Endothelial cell of umbilical vein (primary cell): ENCODE data around the gene USH2A. TPM values are rescaled to one million over a fixed set of nuclear protein-coding genes. Genes with fewer than 3 reads are reported as not detected.

ENCODE experiments used
- BruUV-seq: library from RNA; stranded (reverse); fragments of 400-500 nt; replicated peaks from 2 replicates; lab custom pipeline; 2021; lab: Mats Ljungman, UMichigan
- CTCF ChIA-PET: fragments of 300-600, 350-600 bp; sonication (Branson Sonifier 250); formaldehyde crosslinking; loops from one replicate; lab custom pipeline; 2021; ENCODE audit warnings: antibody characterized with exemption, inconsistent platforms; lab: Charles Lee
- POLR2A ChIA-PET: fragments of 300-600, 350-600 bp; sonication (Branson Sonifier 250); formaldehyde crosslinking; loops from one replicate; lab custom pipeline; 2021; ENCODE audit warnings: antibody characterized with exemption, inconsistent platforms; lab: Charles Lee
- DNase-seq: peaks from one replicate; pipeline ENCODE4 v3.0.0-alpha.2; 2011; ENCODE audit warnings: low read depth, low spot score
- FAIRE-seq: peaks from 2 replicates; lab custom pipeline; 2011; peaks lifted over from hg19 to GRCh38; lab: Jason Lieb, UNC
- H2AFZ ChIP-seq: 2 replicates; pipeline ENCODE4 v1.6.0; 2012; ENCODE audit warnings: low read depth, low read length, control low read depth, inconsistent platforms
- H3K27ac ChIP-seq: 2 replicates; pipeline ENCODE4 v1.5.1; 2011; ENCODE audit warnings: low read depth, mild to moderate bottlenecking, control low read depth, low read length, moderate library complexity; ENCODE audit not compliant: insufficient read depth
- H3K27me3 ChIP-seq, 2 experiments: 2 replicates each; pipeline versions ENCODE4 v1.6.0 to v1.6.1; 2011; ENCODE audit warnings: low read length in 2 of 2, mixed read lengths in 1 of 2; ENCODE audit not compliant: control insufficient read depth in 2 of 2, insufficient read depth in 2 of 2
- H3K36me3 ChIP-seq, 2 experiments: 2 replicates in 1 of 2; 3 replicates in 1 of 2; pipeline ENCODE4 v1.5.1; 2011; ENCODE audit warnings: low read length in 2 of 2, mild to moderate bottlenecking in 1 of 2, moderate library complexity in 1 of 2; ENCODE audit not compliant: control insufficient read depth in 2 of 2, insufficient read depth in 2 of 2; ENCODE audit errors: extremely low read depth in 1 of 2
- H3K4me1 ChIP-seq: 3 replicates; pipeline ENCODE4 v1.5.1; 2011; ENCODE audit warnings: mild to moderate bottlenecking, low read length; ENCODE audit not compliant: control insufficient read depth, insufficient read depth; ENCODE audit errors: extremely low read depth
- H3K4me2 ChIP-seq: 2 replicates; pipeline ENCODE4 v1.6.1; 2011; ENCODE audit warnings: low read length, control low read depth, mixed read lengths; ENCODE audit not compliant: insufficient read depth
- H3K4me3 ChIP-seq, 3 experiments: fragments of 200-600 bp in 1 of 3; sonication (generic), shearing (Covaris generic) in 1 of 3; replicated peaks in 1 of 3; 2 replicates each; pipeline ENCODE4 v1.5.1; 2011 to 2016; ENCODE audit warnings: control low read depth in 3 of 3, low read length in 3 of 3, mild to moderate bottlenecking in 2 of 3, inconsistent platforms in 1 of 3, low read depth in 1 of 3, moderate library complexity in 1 of 3; ENCODE audit not compliant: insufficient read depth in 1 of 3
- H3K79me2 ChIP-seq: 2 replicates; pipeline ENCODE4 v1.6.0; 2012; ENCODE audit warnings: low read length, inconsistent platforms; ENCODE audit not compliant: control insufficient read depth, insufficient read depth
- H3K9ac ChIP-seq: replicated peaks from 2 replicates; pipeline ENCODE3; 2011; ENCODE audit warnings: low read length, control low read depth; ENCODE audit not compliant: insufficient read depth; ENCODE audit errors: extremely low read depth
- H3K9me1 ChIP-seq: replicated peaks from 3 replicates; pipeline ENCODE4 v1.6.0; 2011; ENCODE audit warnings: mild to moderate bottlenecking, low read length; ENCODE audit not compliant: control insufficient read depth, insufficient read depth; ENCODE audit errors: extremely low read depth
- H3K9me3 ChIP-seq: replicated peaks from 2 replicates; pipeline ENCODE4 v1.5.1; 2012; ENCODE audit warnings: low read length, inconsistent platforms; ENCODE audit not compliant: control insufficient read depth, insufficient read depth
- H4K20me1 ChIP-seq: replicated peaks from 2 replicates; pipeline ENCODE3; 2011; ENCODE audit warnings: mild to moderate bottlenecking, low read length; ENCODE audit not compliant: control insufficient read depth, insufficient read depth; ENCODE audit errors: extremely low read depth
- CTCF ChIP-seq, 2 donors: IDR thresholded peaks; 1 replicate in 1 of 2; 2 replicates in 1 of 2; pipeline ENCODE4 v1.5.1; 2011; ENCODE audit warnings: low read length in 2 of 2, mild to moderate bottlenecking in 2 of 2, moderate library complexity in 2 of 2, control low read depth in 1 of 2, inconsistent platforms in 1 of 2, low read depth in 1 of 2; ENCODE audit not compliant: insufficient read depth in 1 of 2; ENCODE audit errors: extremely low read depth in 1 of 2
- EZH2 ChIP-seq: IDR thresholded peaks from 2 replicates; pipeline ENCODE4 v1.6.1; 2012; ENCODE audit warnings: borderline replicate concordance, low read depth, mild to moderate bottlenecking, moderate library complexity, low read length, inconsistent platforms; ENCODE audit not compliant: severe bottlenecking
- FOS ChIP-seq: IDR thresholded peaks from 2 replicates; pipeline ENCODE4 v1.6.1; 2011; ENCODE audit warnings: mild to moderate bottlenecking, low read length, moderate library complexity, borderline replicate concordance; ENCODE audit not compliant: insufficient read depth
- GATA2 ChIP-seq: IDR thresholded peaks from 2 replicates; pipeline ENCODE4 v1.7.0; 2011; ENCODE audit warnings: low read depth, mild to moderate bottlenecking, moderate library complexity, mixed read lengths, low read length; ENCODE audit not compliant: insufficient read length, insufficient read depth
- JUN ChIP-seq: IDR thresholded peaks from 2 replicates; pipeline ENCODE4 v1.6.1; 2011; ENCODE audit warnings: borderline replicate concordance, low read depth; ENCODE audit not compliant: insufficient read length, insufficient read depth
- MAX ChIP-seq: IDR thresholded peaks from 2 replicates; pipeline ENCODE4 v1.6.1; 2011; ENCODE audit not compliant: insufficient read depth, insufficient read length
- MYC ChIP-seq: IDR thresholded peaks from one replicate; pipeline ENCODE4 v1.6.1; 2011; ENCODE audit warnings: mild to moderate bottlenecking, low read depth, low read length
- POLR2A ChIP-seq: IDR thresholded peaks from 2 replicates; pipeline ENCODE4 v1.6.1; 2012; ENCODE audit warnings: low read depth, mild to moderate bottlenecking, control low read depth, low read length
- POLR2AphosphoS5 ChIP-seq: IDR thresholded peaks from 2 replicates; pipeline ENCODE4 v1.6.1; 2012; ENCODE audit warnings: low read depth, mild to moderate bottlenecking, control low read depth, low read length, moderate library complexity; ENCODE audit not compliant: insufficient read depth
- dilution Hi-C: fragments of 300-500 bp; cut with MboI; formaldehyde crosslinking; loops from one replicate; pipeline ENCODE4 v1.15.0; 2019; ENCODE audit warnings: low sequenced_read_pairs; ENCODE audit not compliant: extremely low pct_ligation_motif_present
- intact Hi-C: fragments of 100-400 bp; cut with micrococcal nuclease; formaldehyde crosslinking; loops from one replicate; pipeline ENCODE4 v1.10.0; 2022
- polyA plus RNA-seq, 4 experiments: library from polyadenylated mRNA; depleted of rRNA in 3 of 4; stranded (reverse) in 3 of 4; unstranded in 1 of 4; fragments of >200 nt; gene quantifications; 2 replicates each; pipeline versions ENCODE4 v1.2.1 to v1.2.3, GENCODE V29; 2011 to 2012; ENCODE audit warnings: missing spikeins in 1 of 4
- total RNA-seq: library from RNA; stranded (reverse); gene quantifications from 2 replicates; pipeline ENCODE4 v1.2.3, GENCODE V29; 2021

The USH2A gene
- total and polyA plus RNA-seq, 2 donors (not counting 3 experiments of a cell fraction or from before 2014, with no cell fraction given): not detected

DNA sequence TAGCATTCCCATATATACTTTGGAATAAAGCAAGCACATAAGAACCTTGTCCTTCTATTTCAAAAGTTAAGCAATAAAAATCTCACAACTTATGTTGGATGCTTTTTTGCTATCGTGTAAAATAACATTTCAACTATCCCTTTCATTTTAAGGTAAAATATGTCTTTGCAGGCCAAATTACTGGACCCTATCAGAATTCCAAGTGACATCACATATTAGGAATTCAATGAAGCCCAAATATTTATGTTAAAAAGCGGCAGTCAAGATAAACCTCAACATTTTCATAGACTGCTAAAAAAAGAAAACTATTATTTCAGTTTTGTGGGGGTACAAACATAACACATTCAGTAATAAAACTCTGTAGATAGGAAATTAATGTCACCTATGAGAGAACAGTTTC lies 604.1 kb downstream of the USH2A start:
- no peak for DNase-seq

More for the DNA sequence above, 604.1 kb downstream of the USH2A start:
- TF ChIP-seq JUN (no peak), POLR2AphosphoS5 (no peak), MAX (no peak), FOS (no peak), MYC (no peak), POLR2A (no peak), GATA2 (no peak), EZH2 (no peak), CTCF (IDR thresholded peaks at IDR 0.05; ENCODE audit: extremely low read depth in 1 of 2, insufficient read depth in 1 of 2, low read depth in 1 of 2, low read length in 2 of 2) (no peak)
- Histone ChIP-seq H3K27me3 (no peaks in the 10 kb centered on the region), H3K9ac (no peak overlapping the region), H4K20me1 (no peaks in the 10 kb centered on the region), H3K9me1 (no peaks in the 10 kb centered on the region), H2AFZ (no peak overlapping the region), H3K79me2 (no peaks in the 10 kb centered on the region), H3K4me1 (no peaks in the 10 kb centered on the region), H3K4me2 (no peak overlapping the region), H3K9me3 (no peaks in the 10 kb centered on the region), H3K36me3 (no peaks in the 10 kb centered on the region), H3K4me3 (no peak overlapping the region), H3K27ac (no peak overlapping the region)
- FAIRE-seq: no peak
- BruUV-seq: no TSS peak
- CTCF ChIA-PET: no interaction called here
- dilution Hi-C loops (no loop called here), intact Hi-C loops (no loop called here)
- POLR2A ChIA-PET: no interaction called here
